ENCODE measurements around the gene RTN4R. TPM values are rescaled to one million over a fixed set of nuclear protein-coding genes. Genes with fewer than 3 reads are reported as not detected.

The RTN4R gene
- total RNA-seq, 1 experiment from 2014 or later: 25.0 TPM

DNA sequence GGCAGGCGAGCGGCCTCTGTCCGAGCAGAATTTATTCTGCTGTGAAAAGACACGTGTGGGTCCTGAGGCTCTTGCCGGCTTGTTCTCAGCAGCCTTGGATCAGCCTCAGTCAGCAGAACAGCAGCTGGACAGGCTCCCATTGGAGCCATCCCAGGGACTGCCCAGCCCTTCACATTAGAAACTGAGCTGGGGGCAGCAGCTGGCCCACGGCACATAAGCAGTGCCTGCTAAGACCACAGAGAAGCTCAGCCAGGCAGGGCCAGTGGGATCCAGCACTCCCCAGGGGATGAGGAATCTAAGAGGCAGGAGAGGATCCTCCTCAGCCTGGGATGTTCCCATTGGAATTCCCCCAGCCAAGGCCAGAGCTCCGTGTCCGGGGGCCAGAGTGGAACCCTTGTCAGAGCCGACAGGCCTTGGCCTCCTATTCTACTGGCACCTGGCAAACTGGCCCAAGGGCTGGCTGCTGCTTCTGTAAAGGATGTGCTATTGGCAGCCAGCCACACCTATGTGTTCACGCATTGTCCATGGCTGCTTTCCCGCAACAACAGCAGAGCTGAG, 18.2 kb downstream of the RTN4R start (continued):
- no peak for TF ChIP-seq ZNF512 (CRISPR knock-in tag; IDR thresholded peaks at IDR 0.05; ENCODE audit: borderline replicate concordance)
- no peak for TF ChIP-seq ZNF317 (CRISPR knock-in tag; IDR thresholded peaks at IDR 0.05; ENCODE audit: borderline replicate concordance, low read depth)
- TF ChIP-seq NR2C2 (CRISPR knock-in tag; IDR thresholded peaks at IDR 0.05): no peak

DNA sequence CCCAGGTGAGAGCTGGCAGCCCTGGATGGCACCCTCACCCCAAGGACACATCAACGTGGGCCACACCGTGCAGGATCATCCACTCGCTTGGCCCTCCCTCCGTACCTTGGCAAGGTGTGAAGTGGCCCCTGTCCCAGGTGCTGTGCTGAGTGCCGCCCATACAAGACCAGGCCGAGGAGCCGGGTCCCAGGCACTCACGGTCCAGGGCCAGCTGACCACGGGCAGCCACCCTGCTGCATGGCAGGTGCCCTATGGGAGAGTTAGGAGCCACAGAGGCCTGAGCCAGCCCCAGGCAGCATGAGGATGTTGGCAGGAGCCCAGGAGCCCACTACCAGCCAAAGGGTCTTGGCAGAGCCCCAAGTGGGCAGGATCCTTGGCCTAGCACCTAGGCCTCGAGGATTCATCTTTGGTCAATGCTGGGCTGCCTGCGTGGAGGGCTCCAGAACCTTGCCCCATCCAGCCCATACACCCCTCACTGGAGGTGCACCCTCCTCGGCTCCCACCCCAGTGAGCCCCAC, 19.6 kb downstream of the RTN4R start:
- H3K36me3 Mint-ChIP-seq: no peaks in the 10 kb centered on the region
- CTCF ChIA-PET: interaction anchor here (4.9 kb wide), 1 partner anchor 10 kb away, joined by 40 read pairs; no protein-coding TSS in a partner anchor
- no peak for ATAC-seq

More for the DNA sequence above, 19.6 kb downstream of the RTN4R start:
- Mint-ChIP-seq H3K27ac (no peak overlapping the region), H3K27me3 (ENCODE audit: low read depth) (no peaks in the 10 kb centered on the region), H3K9me3 (no peaks in the 10 kb centered on the region), H3K4me1 (peaks cover 27% of the 10 kb centered on the region), H3K4me3 (no peak overlapping the region)
- no peak for DNase-seq (ENCODE audit: low spot score)
- POLR2A ChIA-PET: no interaction called here
- TF ChIP-seq CTCF (IDR thresholded peaks at IDR 0.05) (no peak), GTF2I (CRISPR knock-in tag; conservative IDR thresholded peaks at IDR 0.05) (no peak), ELF4 (CRISPR knock-in tag; IDR thresholded peaks at IDR 0.05; ENCODE audit: low read depth) (no peak), NFE2L1 (CRISPR knock-in tag; IDR thresholded peaks at IDR 0.05) (no peak), KAT7 (CRISPR knock-in tag; IDR thresholded peaks at IDR 0.05; ENCODE audit: borderline replicate concordance) (no peak), PRRX2 (CRISPR knock-in tag; IDR thresholded peaks at IDR 0.05) (no peak), E2F4 (CRISPR knock-in tag; IDR thresholded peaks at IDR 0.05; ENCODE audit: borderline replicate concordance, low read depth) (no peak), CREB1 (CRISPR knock-in tag; IDR thresholded peaks at IDR 0.05) (no peak)
- TF ChIP-seq, protein P1, sequence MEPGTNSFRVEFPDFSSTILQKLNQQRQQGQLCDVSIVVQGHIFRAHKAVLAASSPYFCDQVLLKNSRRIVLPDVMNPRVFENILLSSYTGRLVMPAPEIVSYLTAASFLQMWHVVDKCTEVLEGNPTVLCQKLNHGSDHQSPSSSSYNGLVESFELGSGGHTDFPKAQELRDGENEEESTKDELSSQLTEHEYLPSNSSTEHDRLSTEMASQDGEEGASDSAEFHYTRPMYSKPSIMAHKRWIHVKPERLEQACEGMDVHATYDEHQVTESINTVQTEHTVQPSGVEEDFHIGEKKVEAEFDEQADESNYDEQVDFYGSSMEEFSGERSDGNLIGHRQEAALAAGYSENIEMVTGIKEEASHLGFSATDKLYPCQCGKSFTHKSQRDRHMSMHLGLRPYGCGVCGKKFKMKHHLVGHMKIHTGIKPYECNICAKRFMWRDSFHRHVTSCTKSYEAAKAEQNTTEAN (CRISPR knock-in tag; IDR thresholded peaks at IDR 0.05): no peak
- TF ChIP-seq, protein P2, sequence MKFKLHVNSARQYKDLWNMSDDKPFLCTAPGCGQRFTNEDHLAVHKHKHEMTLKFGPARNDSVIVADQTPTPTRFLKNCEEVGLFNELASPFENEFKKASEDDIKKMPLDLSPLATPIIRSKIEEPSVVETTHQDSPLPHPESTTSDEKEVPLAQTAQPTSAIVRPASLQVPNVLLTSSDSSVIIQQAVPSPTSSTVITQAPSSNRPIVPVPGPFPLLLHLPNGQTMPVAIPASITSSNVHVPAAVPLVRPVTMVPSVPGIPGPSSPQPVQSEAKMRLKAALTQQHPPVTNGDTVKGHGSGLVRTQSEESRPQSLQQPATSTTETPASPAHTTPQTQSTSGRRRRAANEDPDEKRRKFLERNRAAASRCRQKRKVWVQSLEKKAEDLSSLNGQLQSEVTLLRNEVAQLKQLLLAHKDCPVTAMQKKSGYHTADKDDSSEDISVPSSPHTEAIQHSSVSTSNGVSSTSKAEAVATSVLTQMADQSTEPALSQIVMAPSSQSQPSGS (CRISPR knock-in tag; IDR thresholded peaks at IDR 0.05; ENCODE audit: borderline replicate concordance, low read depth): no peak

Data from WTC11 (cell line).